ENCODE results near the gene CAPSL.

The CAPSL gene

GRCh38 chr5:35876922-35877321, 61.5 kb downstream of the CAPSL start:
- H3K27ac ChIP-seq = no peak overlapping the region
- TF ChIP-seq ZFX (IDR thresholded peaks at IDR 0.05; ENCODE audit: borderline replicate concordance) (no peak), CTCF (IDR thresholded peaks at IDR 0.05) (no peak)

- TF ChIP-seq ZFX (IDR thresholded peaks at IDR 0.05; ENCODE audit: borderline replicate concordance) (no peak), CTCF (IDR thresholded peaks at IDR 0.05) (no peak)
- no peak overlapping the region for H3K27ac ChIP-seq
These were observed 62.0 kb downstream of the CAPSL start for GRCh38 chr5:35876454-35876853.

GRCh38 chr5:35870605-35871004, 67.8 kb downstream of the CAPSL start:
- TF ChIP-seq ZFX (IDR thresholded peaks at IDR 0.05; ENCODE audit: borderline replicate concordance) = no peak
- TF ChIP-seq CTCF (IDR thresholded peaks at IDR 0.05) = no peak
- no peak overlapping the region for H3K27ac ChIP-seq

GRCh38 chr5:35869685-35870277, 68.6 kb downstream of the CAPSL start:
- no peak for TF ChIP-seq ZFX (IDR thresholded peaks at IDR 0.05; ENCODE audit: borderline replicate concordance)
- no peak for TF ChIP-seq CTCF (IDR thresholded peaks at IDR 0.05)

GRCh38 chr5:35867998-35868397, 70.4 kb downstream of the CAPSL start:
- TF ChIP-seq ZFX (IDR thresholded peaks at IDR 0.05; ENCODE audit: borderline replicate concordance) (no peak), CTCF (IDR thresholded peaks at IDR 0.05) (no peak)
- H3K27ac ChIP-seq = no peak overlapping the region

More at GRCh38 chr5:35869685-35870277, 68.6 kb downstream of the CAPSL start:
- no peak overlapping the region for H3K27ac ChIP-seq

- TF ChIP-seq ZFX (IDR thresholded peaks at IDR 0.05; ENCODE audit: borderline replicate concordance) (no peak), CTCF (IDR thresholded peaks at IDR 0.05) (no peak)
- no peak overlapping the region for H3K27ac ChIP-seq
These were observed 75.3 kb downstream of the CAPSL start for GRCh38 chr5:35863159-35863558.

GRCh38 chr5:35862126-35862525, 76.3 kb downstream of the CAPSL start:
- TF ChIP-seq CTCF (IDR thresholded peaks at IDR 0.05) (no peak), ZFX (IDR thresholded peaks at IDR 0.05; ENCODE audit: borderline replicate concordance) (no peak)

More at GRCh38 chr5:35862126-35862525, 76.3 kb downstream of the CAPSL start:
- no peak overlapping the region for H3K27ac ChIP-seq

Measured in 22Rv1 (cell line).